ENCODE data around the gene PIK3IP1.
"Not testable (repeated sequence)": the region's sequence is repeated elsewhere in the genome, so short reads cannot be mapped to it uniquely, and the experiment has no call there.

PIK3IP1 gene

DNA sequence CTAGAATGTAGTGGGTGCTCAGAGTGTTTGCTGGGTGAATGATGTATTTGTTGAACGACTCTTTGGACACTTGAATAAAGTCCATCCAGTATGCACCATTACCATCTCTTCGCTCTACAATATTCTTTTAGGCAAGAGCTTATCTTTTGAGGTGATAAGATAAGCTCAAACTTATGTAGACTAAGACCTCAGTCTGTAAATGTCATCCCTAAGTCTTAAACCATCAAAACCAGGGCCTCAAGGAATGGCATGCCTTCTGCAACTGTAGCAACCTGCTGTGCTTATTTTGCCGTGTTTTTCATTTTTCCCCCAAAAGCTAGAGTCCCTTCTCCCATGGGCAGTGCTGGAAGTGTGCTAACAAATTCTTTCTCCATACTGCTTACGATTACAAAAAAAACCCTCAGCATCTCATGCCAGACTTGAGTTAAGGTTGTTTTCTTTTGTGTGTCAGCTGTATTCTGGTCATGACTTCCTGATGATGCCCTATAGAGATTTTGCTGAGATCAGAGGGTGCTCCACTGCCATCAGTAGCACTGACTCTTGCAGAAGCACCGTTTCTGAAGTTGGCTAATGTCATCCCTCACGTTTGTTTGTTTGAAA lies 52.4 kb downstream of the PIK3IP1 start:
- peaks cover 3 to 19% (median 12%) of the 10 kb centered on the region in 4 donors for H3K4me1 ChIP-seq
- H3K9me3 ChIP-seq = no peaks in the 10 kb centered on the region
- no peak overlapping the region for H3K27ac ChIP-seq
- intact Hi-C loops (cut with DNase I; ENCODE audit: low total_unique reads) = no loop called here
- no peaks in the 10 kb centered on the region for H3K27me3 ChIP-seq
- no peak overlapping the region for H3K4me3 ChIP-seq
- TF ChIP-seq, protein P1, sequence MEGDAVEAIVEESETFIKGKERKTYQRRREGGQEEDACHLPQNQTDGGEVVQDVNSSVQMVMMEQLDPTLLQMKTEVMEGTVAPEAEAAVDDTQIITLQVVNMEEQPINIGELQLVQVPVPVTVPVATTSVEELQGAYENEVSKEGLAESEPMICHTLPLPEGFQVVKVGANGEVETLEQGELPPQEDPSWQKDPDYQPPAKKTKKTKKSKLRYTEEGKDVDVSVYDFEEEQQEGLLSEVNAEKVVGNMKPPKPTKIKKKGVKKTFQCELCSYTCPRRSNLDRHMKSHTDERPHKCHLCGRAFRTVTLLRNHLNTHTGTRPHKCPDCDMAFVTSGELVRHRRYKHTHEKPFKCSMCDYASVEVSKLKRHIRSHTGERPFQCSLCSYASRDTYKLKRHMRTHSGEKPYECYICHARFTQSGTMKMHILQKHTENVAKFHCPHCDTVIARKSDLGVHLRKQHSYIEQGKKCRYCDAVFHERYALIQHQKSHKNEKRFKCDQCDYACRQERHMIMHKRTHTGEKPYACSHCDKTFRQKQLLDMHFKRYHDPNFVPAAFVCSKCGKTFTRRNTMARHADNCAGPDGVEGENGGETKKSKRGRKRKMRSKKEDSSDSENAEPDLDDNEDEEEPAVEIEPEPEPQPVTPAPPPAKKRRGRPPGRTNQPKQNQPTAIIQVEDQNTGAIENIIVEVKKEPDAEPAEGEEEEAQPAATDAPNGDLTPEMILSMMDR (IDR thresholded peaks at IDR 0.05) = no peak
- peaks cover 0 to 7% (median 0%) of the 10 kb centered on the region in 3 donors for H3K36me3 ChIP-seq
- DNase-seq = no peak

DNA sequence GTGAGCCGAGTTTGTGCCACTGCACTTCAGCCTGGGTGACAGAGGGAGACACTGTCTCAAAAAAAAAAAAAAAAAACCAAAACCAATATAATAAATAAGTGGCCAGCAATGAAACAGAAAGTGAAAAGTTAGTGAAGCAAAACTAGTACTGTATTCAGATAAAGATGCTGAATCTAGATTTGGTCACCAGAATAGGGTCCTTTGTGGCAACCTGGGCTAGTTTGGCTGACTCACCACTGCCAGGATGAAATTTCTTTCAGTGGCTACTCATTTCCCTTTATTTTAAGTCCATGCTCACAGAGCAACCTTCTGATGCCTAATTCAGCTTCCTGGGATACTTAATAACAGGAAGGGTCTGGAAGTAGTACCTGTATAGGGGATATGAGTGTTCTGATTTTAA lies 54.2 kb downstream of the PIK3IP1 start:
- TF ChIP-seq, protein P1 (IDR thresholded peaks at IDR 0.05) = no peak
- H3K4me1 ChIP-seq = peaks cover 0 to 3% (median 0%) of the 10 kb centered on the region in 4 donors
- intact Hi-C loops (cut with DNase I; ENCODE audit: low total_unique reads) = no loop called here
- peaks cover 0 to 7% (median 0%) of the 10 kb centered on the region in 3 donors for H3K36me3 ChIP-seq
- no peaks in the 10 kb centered on the region for H3K27me3 ChIP-seq
- no peak overlapping the region for H3K27ac ChIP-seq
- H3K4me3 ChIP-seq = no peak overlapping the region
- DNase-seq = no peak
- no peaks in the 10 kb centered on the region for H3K9me3 ChIP-seq

DNA sequence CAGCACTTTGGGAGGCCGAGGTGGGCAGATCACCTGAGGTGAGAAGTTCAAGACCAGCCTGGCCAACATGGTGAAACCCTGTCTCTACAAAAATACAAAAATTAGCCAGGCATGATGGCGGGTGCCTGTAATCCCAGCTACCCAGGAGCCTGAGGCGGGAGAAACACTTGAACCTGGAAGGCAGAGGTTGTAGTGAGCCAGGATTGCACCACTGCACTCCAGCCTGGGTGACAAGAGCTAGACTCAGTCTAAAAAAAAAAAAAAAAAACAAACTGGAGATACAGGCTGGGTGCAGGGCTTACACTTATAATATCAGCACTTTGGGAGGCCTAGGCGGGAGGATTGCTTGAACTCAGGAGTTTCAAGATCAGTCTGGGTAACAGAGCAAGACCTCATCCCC lies 56.2 kb downstream of the PIK3IP1 start:
- H3K4me3 ChIP-seq; intact Hi-C loops (cut with DNase I; ENCODE audit: low total_unique reads); H3K27me3 ChIP-seq; H3K36me3 ChIP-seq; H3K9me3 ChIP-seq; DNase-seq; H3K4me1 ChIP-seq; H3K27ac ChIP-seq: not testable (repeated sequence)

DNA sequence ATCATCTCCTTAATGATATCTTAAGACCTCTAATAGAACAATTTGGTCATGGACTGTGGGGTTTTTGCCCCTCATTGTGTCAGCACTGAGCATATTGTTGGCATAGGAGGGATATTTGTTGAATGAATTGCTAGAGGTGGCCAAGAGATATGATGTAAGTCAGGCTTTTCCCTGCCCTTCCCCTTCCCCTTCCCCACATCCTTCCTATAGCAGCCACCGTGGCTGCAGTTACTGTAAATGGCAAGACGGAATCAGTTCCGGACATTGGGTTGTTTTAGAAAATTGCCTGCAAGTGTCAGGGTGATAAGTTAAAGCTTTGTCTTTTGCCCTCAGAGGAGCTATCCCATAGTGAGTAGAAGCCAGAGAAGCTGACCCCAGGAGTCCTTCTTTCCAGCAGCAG lies 57.2 kb downstream of the PIK3IP1 start:
- H3K9me3 ChIP-seq = no peaks in the 10 kb centered on the region
- no peak overlapping the region for H3K4me3 ChIP-seq
- TF ChIP-seq, protein P1 (IDR thresholded peaks at IDR 0.05) = no peak
- no peaks in the 10 kb centered on the region for H3K27me3 ChIP-seq
- intact Hi-C loops (cut with DNase I; ENCODE audit: low total_unique reads) = no loop called here
- H3K36me3 ChIP-seq = no peaks in the 10 kb centered on the region
- DNase-seq = no peak
- no peak overlapping the region for H3K27ac ChIP-seq
- H3K4me1 ChIP-seq = peaks cover 0 to 9% (median 5%) of the 10 kb centered on the region in 4 donors

DNA sequence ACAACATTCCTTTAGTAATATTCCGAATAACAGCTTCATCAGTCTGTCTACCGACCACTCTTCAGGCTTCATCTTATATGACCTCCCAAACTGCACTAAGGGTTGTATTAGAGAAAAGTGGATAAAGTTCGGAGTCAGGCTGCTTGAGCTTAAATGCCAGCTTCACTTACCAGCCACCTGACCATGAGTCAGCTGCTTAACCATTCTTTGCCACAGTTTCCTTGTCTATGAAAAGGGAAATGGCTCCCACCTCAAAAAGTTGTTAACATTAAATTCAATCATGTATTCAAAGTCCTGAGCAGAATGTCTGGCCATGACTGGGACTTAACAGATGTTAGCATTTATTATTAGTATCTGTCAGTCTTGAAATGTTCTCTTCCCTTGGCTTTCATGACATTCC lies 59.3 kb downstream of the PIK3IP1 start:
- H3K9me3 ChIP-seq = no peaks in the 10 kb centered on the region
- no peak for DNase-seq
- H3K27me3 ChIP-seq = no peaks in the 10 kb centered on the region
- H3K4me1 ChIP-seq = peaks cover 0 to 14% (median 5%) of the 10 kb centered on the region in 4 donors
- no peak overlapping the region for H3K27ac ChIP-seq
- intact Hi-C loops (cut with DNase I; ENCODE audit: low total_unique reads) = no loop called here
- H3K4me3 ChIP-seq = no peak overlapping the region
- TF ChIP-seq, protein P1 (IDR thresholded peaks at IDR 0.05) = no peak
- no peaks in the 10 kb centered on the region for H3K36me3 ChIP-seq
